Large intestine (tissue), 3 donors: ENCODE results near the gene KRT82. TPM values are rescaled to one million over a fixed set of nuclear protein-coding genes. Genes with fewer than 3 reads are reported as not detected.

Experiments used
- DNase-seq, 2 donors: peaks; one replicate each; pipeline versions ENCODE4 v3.0.0 to v3.0.0-alpha.2; 2013
- H3K27ac ChIP-seq: one replicate; pipeline ENCODE4 v1.5.1; 2013; ENCODE audit warnings: low read length
- H3K27me3 ChIP-seq: 2 replicates; pipeline ENCODE4 v1.6.1; 2013; ENCODE audit warnings: low read length; ENCODE audit not compliant: control insufficient read depth, insufficient read depth
- H3K36me3 ChIP-seq: 2 replicates; pipeline ENCODE4 v1.6.1; 2013; ENCODE audit warnings: low read length; ENCODE audit not compliant: control insufficient read depth, insufficient read depth
- H3K4me1 ChIP-seq: one replicate; pipeline ENCODE4 v1.6.1; 2013; ENCODE audit warnings: low read length; ENCODE audit not compliant: control insufficient read depth, insufficient read depth
- H3K4me3 ChIP-seq: one replicate; pipeline ENCODE4 v1.5.1; 2013; ENCODE audit warnings: low read length
- H3K9me3 ChIP-seq: one replicate; pipeline ENCODE4 v1.6.1; 2013; ENCODE audit warnings: mild to moderate bottlenecking, low read depth, low read length, moderate library complexity; ENCODE audit not compliant: control insufficient read depth
- WGBS: methylation state at CpG from one replicate; pipeline ENCODE4 v1.1.5; 2013; ENCODE audit warnings: low lambda C conversion rate; ENCODE audit not compliant: insufficient coverage; 5-methylcytosine and 5-hydroxymethylcytosine counted together
- polyA plus RNA-seq: library from polyadenylated mRNA; unstranded; fragments of 120-200 nt; gene quantifications from one replicate; pipeline ENCODE4 v1.2.1, GENCODE V29; 2013

KRT82 gene
- polyA plus RNA-seq, 1 donor, result not detected

DNA sequence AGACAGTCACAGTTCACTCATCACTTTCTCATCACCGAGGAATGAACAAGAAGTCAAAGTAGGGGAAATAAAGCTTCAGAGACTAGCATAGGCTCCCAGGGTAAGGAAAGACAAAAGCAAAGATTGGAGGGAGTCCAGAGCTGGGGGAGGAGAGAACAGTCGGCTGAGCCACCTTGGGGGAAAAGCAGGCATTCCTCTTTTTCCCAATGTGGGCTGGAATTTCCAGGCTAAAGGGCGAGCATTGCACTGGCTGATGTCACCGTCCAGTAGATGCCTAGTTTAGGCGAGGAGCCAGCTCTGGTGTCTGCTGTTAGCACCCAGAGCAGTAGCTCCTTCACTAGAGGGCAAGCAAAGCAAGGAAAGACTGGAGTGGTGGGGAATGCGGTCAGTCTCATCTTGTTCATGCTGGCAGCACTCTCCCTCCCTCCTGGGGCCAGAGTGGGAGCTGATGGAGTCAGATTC, 36.5 kb upstream of the KRT82 start:
- 100% methylated on average over 1 of the region's 6 CpGs for WGBS
- Histone ChIP-seq H3K27ac (no peak overlapping the region), H3K4me1 (no peaks in the 10 kb centered on the region), H3K9me3 (no peaks in the 10 kb centered on the region), H3K36me3 (no peaks in the 10 kb centered on the region), H3K4me3 (no peak overlapping the region), H3K27me3 (peaks cover 3% of the 10 kb centered on the region)
- DNase-seq, result no peak

DNA sequence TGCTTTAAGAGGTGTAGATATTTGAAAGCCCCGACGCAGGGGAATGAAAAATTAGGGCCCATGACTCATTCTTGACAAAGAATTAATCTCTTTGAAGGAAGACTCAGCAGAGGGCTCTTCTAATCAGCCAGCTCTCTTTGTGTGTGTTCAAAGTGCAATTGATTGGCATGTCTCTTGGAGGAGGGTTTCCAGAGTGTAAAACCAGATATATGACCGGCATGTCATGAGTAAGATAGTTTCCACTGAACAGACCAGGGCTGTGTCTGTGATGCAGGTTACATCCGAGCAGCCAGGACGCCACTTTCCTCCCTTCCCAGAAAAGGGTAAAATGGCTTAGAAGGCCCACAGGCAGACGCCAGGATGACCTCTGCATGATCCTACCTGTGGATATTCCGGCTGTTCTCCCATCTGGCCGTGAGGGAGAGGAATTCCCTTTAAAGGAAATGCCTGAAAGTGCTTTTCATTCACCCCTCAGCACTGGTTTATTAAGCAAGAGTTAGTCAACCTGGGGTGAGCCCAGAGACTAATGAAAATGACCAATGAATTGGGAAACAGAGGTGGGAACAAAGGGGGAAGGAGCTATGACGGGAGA, 35.3 kb upstream of the KRT82 start:
- H3K4me1 ChIP-seq, result no peaks in the 10 kb centered on the region
- H3K4me3 ChIP-seq, result no peak overlapping the region
- peak in 1 of 2 donors; percentile 59 for DNase-seq
- H3K27me3 ChIP-seq, result peaks cover 3% of the 10 kb centered on the region
- no peaks in the 10 kb centered on the region for H3K9me3 ChIP-seq
- no peak overlapping the region for H3K27ac ChIP-seq
- H3K36me3 ChIP-seq, result no peaks in the 10 kb centered on the region
- WGBS, result 100% methylated on average over 1 of the region's 9 CpGs

DNA sequence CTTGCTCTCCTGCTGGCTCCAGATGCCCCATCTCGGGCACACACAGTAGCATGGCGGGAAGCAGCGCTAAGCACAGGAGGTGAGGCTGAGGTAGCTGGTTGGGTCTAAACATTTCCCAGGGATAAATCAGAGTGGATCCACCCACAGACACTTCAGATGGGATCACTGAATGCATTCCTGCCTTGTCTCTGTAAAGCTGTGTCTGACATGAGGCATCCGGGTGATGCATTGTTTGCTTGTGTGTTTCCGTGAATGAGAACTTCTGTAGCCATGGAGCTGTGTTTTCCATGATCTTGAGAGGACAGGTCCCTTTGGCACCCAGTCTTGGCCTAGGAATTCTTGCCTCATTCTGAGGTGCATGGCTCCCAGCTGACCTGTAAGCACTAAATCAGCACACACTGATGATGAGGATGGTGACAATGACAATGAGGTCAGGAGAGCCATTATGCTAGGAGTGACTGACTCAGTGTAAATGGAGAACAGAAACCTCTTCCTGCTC, 34.7 kb upstream of the KRT82 start:
- no CpG with 5 or more reads among the region's 5 CpGs for WGBS
- DNase-seq, result no peak

DNA sequence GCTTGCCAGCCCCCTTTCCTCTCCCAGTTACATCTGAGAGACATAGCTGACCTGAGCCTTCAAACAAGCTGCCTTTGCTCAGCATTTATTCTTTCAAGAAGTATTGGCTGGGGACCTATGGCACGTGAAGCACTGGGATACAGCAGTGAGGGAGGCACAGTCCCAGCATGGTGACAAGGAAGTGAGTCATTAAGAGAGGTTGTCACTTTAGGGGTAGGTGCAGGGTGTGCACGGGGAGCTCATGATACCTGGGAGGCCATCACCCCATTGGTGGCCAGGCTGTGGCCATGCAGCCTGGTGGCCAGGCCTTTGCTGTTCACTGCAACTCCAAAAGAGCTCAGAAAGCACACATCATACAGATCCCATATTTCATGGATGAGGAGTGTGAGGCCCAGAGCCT, 33.7 kb upstream of the KRT82 start:
- H3K4me1 ChIP-seq, result no peaks in the 10 kb centered on the region
- peaks cover 3% of the 10 kb centered on the region for H3K27me3 ChIP-seq
- no peak overlapping the region for H3K4me3 ChIP-seq
- no peak for DNase-seq
- H3K27ac ChIP-seq, result no peak overlapping the region
- H3K9me3 ChIP-seq, result no peaks in the 10 kb centered on the region
- WGBS, result no CpG with 5 or more reads among the region's 2 CpGs
- no peaks in the 10 kb centered on the region for H3K36me3 ChIP-seq

More for the DNA sequence above, 34.7 kb upstream of the KRT82 start:
- H3K9me3 ChIP-seq, result no peaks in the 10 kb centered on the region
- H3K27me3 ChIP-seq, result peaks cover 3% of the 10 kb centered on the region
- no peaks in the 10 kb centered on the region for H3K4me1 ChIP-seq
- no peak overlapping the region for H3K4me3 ChIP-seq
- no peak overlapping the region for H3K27ac ChIP-seq
- H3K36me3 ChIP-seq, result no peaks in the 10 kb centered on the region

DNA sequence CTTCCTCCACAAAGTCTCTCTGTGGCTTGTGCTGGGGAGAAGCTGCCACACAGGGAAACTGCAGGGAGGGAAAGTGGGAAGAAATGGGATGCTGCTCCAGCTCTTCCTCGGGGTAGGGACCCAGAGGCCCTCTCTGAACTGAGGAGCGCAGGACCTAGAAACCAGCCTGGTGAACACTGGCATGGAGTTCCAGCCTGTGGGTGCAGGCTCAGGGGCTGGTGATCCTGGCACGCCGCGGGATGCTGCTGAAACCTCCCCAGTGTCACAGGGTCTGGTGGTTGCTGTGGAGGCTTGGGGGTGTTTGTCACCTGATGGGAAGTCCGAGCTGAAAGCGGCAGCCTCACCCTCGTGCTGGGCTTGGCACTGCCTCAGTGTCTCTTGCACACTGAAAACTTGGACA, 33.3 kb upstream of the KRT82 start:
- H3K27ac ChIP-seq, result no peak overlapping the region
- H3K36me3 ChIP-seq, result no peaks in the 10 kb centered on the region
- DNase-seq, result no peak
- no peaks in the 10 kb centered on the region for H3K4me1 ChIP-seq
- no CpG with 5 or more reads among the region's 8 CpGs for WGBS
- no peaks in the 10 kb centered on the region for H3K9me3 ChIP-seq
- peaks cover 3% of the 10 kb centered on the region for H3K27me3 ChIP-seq
- no peak overlapping the region for H3K4me3 ChIP-seq

DNA sequence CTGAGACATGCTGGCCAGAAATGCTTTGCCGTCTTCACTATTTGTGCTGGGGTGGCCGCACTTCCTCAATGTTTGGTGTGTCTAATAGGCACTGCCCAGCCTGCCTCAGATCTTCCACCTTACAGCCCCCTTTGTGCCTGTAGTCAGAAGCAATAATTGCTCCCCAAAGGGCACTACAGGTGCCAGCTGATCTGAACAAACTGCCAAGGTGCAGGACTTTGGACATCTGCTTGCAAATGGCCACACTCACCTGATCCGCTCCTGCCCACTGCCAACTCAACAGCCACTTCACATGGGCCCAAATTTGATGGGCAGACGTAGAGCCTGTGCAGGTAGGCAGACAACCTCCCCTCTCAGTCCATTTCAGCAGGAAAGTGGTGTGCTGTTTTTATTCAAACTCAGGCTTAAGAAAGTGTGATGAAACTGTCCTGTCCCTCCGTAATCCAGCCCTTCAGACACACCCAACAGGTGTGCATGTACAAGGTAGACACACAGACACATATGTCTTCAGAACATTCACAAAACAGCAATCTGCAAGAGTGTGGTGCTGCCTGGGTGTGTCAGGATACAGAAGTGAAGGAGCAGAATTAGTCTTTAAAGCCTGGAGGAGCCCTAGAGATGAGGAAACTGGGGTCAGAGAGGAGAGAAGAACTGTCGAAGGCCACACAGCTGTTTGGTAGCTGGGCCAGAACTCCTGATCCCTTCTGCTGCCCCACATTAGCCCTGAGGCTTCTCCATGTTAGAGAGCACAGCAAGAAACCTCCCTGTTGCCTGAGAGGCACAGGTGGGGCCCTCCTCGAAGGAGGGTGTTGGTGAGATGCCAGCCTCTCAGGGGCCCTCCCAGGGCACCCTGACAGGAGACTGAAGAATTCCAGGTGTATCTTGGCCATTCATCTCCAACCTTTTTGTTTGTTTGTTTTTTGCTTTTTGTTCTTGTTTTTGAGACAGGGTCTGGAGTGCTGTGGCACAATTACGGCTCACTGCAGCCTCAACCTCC, 32.5 kb upstream of the KRT82 start:
- whole genome bisulfite sequencing, result no CpG with 5 or more reads among the region's 8 CpGs
- no peak for DNase-seq
- H3K9me3 ChIP-seq, result no peaks in the 10 kb centered on the region

DNA sequence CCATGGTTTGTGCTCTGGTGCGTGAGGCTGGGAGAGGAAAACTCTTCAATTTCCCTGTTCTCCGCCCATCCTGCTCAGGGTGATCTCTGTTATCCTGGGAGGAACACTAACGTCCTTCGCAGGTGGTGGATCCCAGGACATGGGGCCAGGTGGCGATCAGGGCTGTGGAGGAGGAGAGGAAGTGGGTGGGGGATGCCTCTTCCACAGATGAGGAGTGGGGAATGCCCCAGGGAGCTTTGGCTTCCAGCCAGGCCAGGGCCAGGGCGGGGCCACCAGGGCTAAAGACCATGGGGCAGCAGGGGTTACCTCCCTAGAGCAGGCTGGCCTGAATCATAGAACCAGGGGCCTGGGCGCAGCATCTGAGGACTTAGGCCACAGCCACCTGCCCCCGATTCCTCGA, 31.4 kb upstream of the KRT82 start:
- WGBS, result no CpG with 5 or more reads among the region's 9 CpGs
- H3K27me3 ChIP-seq, result peaks cover 3% of the 10 kb centered on the region
- H3K4me1 ChIP-seq, result no peaks in the 10 kb centered on the region
- no peaks in the 10 kb centered on the region for H3K9me3 ChIP-seq
- no peak overlapping the region for H3K27ac ChIP-seq
- H3K36me3 ChIP-seq, result no peaks in the 10 kb centered on the region
- H3K4me3 ChIP-seq, result no peak overlapping the region
- DNase-seq, result no peak

More for the DNA sequence above, 32.5 kb upstream of the KRT82 start:
- Histone ChIP-seq H3K27me3 (peaks cover 3% of the 10 kb centered on the region), H3K4me1 (no peaks in the 10 kb centered on the region), H3K36me3 (no peaks in the 10 kb centered on the region), H3K27ac (no peak overlapping the region), H3K4me3 (no peak overlapping the region)

DNA sequence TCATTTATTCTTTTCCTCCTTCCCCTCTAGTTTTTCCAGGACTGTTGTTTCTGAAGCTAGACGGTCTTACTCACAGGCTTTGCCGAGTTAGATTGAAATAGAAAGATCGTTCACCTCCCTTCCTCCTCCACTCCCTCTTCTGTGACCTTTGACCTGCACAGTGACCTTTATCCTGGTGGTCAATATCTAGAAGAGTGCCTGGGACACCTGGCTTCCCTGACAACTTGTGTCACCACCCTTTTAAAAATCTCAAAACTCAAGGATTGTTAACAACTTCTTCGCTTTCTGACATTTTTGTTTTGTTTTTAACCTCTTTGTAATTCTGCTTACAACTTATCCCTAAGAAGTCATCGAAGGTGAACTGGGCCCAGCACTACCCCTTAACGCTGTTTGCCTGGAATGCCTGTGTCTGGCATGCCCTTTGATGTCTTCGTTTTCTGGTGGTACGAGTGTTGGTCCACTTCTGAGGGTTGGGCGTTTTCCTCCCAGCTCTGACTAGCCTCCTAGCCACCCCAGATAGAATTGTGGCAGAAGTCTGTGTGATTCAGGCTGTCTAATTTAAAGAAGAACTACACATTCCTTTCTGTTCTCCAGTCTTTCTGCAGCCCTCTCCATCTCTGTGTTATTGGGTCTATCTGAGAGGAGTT, 30.8 kb upstream of the KRT82 start:
- H3K27me3 ChIP-seq, result peaks cover 3% of the 10 kb centered on the region
- H3K9me3 ChIP-seq, result no peaks in the 10 kb centered on the region
- no peak overlapping the region for H3K4me3 ChIP-seq
- DNase-seq, result no peak
- WGBS, result 63% methylated on average over 3 of the region's 9 CpGs
- H3K27ac ChIP-seq, result no peak overlapping the region
- H3K36me3 ChIP-seq, result no peaks in the 10 kb centered on the region
- H3K4me1 ChIP-seq, result no peaks in the 10 kb centered on the region

DNA sequence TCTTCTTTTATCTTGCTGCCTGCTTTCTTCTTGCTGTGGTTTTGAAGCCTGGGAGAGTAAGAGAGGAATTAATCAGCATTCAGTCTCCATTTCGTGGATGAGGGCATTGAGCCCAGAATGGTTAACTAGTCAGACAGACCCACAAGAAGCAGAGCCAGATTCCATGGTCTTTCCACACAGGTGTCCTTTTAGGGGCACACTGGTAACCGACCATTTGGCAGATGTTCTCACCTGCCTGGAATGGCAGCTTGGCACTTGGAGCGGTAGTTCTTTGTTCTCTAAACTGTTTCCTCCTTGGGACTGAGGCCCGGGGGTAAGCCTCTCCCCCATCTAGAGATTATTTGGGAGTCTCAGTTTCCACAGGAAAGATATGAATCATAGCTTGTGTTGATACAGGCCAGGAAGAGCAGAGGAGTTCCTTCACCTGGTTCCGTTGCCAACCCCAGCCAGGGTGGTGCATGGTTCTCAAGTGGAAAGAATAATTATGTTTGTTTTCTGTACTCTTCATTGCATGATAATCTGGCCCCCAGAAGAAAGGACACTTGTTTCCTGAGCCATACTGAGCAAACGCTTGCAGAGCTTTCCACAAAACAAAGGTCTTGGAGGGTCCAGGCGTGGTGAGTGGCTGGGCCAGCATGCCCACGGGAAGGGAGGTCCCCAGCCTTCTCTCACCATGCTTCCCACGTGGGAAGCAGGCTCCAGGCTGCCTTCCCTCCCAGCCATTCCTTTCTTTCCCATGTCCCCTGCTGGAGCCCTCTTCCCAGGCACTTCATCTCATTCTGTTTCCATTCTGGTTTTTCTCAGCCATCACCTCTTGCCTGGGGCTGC, 30.1 kb upstream of the KRT82 start:
- no peak for DNase-seq
- Histone ChIP-seq H3K27ac (no peak overlapping the region), H3K4me1 (no peaks in the 10 kb centered on the region), H3K27me3 (peaks cover 3% of the 10 kb centered on the region), H3K36me3 (no peaks in the 10 kb centered on the region), H3K4me3 (no peak overlapping the region), H3K9me3 (no peaks in the 10 kb centered on the region)
- 14% methylated on average over 1 of the region's 9 CpGs for WGBS

DNA sequence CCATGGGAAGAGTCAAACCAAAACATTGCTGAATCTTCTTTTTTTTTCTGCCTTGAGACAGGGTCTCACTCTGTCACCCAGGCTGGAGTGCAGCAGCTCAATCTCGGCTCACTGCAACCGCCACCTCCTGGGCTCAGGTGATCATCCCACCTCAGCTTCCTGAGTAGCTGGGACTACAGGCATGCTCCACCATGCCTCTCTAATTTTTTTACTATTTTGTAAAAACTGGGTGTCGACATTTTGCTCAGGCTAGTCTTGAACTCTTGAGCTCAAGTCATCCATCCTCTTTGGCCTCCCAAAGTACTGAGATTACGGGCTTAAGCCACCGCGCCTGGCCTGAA, 29.5 kb upstream of the KRT82 start:
- no peak for DNase-seq
- no peaks in the 10 kb centered on the region for H3K9me3 ChIP-seq
- no peaks in the 10 kb centered on the region for H3K4me1 ChIP-seq
- no peak overlapping the region for H3K27ac ChIP-seq
- no peak overlapping the region for H3K4me3 ChIP-seq
- 75% methylated on average over 1 of the region's 6 CpGs for WGBS
- H3K36me3 ChIP-seq, result no peaks in the 10 kb centered on the region
- H3K27me3 ChIP-seq, result peaks cover 5% of the 10 kb centered on the region
